Fibroblast of villous mesenchyme (primary cell): Measurements from ENCODE around the gene CREB5. TPM values are rescaled to one million over a fixed set of nuclear protein-coding genes. Genes with fewer than 3 reads are reported as not detected.

ENCODE experiments used
- DNase-seq: peaks from one replicate; pipeline ENCODE4 v3.0.0-alpha.2; 2010; ENCODE audit warnings: low read depth
- H3K4me3 ChIP-seq: 2 replicates; pipeline ENCODE4 v1.5.1; 2011; ENCODE audit warnings: low read depth, mild to moderate bottlenecking, low read length
- total RNA-seq: library from RNA; depleted of rRNA; stranded (reverse); fragments of >200 nt; gene quantifications from 2 replicates; pipeline ENCODE4 v1.2.3, GENCODE V29; 2012
- TF ChIP-seq, protein P1 (sequence below): IDR thresholded peaks from 2 replicates; pipeline ENCODE4 v1.5.1; 2012; ENCODE audit warnings: low read depth, mild to moderate bottlenecking, low read length; ENCODE audit not compliant: insufficient read depth

Gene CREB5
- total RNA-seq, 1 donor = 6.0 TPM

DNA sequence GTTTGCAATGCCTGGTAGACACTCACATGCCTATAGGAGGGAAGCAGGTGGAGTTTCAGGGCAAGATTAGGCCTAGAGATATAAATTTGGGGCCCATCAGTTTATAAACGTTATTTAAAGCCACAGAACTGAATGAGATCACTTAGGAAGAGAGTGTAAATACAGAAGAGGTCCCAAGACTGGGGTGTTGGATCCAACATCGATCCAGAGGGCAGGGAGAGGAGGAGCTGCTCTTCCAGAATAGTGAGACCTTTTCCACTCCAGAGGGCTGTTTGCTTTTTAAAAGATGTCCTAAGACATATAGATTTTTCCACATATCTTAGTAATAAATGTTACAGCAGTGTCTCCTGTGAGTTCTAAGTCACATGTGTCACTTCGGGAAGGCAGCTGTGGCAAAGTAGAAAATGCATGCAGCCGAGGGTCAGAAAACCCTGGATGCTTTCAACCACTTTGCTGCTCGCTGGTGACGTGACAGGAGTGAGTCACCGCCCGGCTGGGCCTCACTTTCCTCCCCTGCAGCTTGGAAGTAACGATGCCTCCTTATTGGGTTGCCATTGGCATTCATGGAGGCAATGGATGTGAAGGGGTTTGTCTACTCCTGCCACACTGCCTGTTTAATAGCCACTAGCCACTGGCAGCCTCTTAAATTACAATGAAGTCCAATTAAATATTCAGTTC lies 450.4 kb downstream of the CREB5 start:
- no peak for DNase-seq
- H3K4me3 ChIP-seq = no peak overlapping the region
- TF ChIP-seq, protein P1, sequence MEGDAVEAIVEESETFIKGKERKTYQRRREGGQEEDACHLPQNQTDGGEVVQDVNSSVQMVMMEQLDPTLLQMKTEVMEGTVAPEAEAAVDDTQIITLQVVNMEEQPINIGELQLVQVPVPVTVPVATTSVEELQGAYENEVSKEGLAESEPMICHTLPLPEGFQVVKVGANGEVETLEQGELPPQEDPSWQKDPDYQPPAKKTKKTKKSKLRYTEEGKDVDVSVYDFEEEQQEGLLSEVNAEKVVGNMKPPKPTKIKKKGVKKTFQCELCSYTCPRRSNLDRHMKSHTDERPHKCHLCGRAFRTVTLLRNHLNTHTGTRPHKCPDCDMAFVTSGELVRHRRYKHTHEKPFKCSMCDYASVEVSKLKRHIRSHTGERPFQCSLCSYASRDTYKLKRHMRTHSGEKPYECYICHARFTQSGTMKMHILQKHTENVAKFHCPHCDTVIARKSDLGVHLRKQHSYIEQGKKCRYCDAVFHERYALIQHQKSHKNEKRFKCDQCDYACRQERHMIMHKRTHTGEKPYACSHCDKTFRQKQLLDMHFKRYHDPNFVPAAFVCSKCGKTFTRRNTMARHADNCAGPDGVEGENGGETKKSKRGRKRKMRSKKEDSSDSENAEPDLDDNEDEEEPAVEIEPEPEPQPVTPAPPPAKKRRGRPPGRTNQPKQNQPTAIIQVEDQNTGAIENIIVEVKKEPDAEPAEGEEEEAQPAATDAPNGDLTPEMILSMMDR = no peak

- peak; percentile 13 for DNase-seq
- no peak overlapping the region for H3K4me3 ChIP-seq
- TF ChIP-seq, protein P1 = no peak
Measured at GRCh38 chr7:28865601-28866144, 453.4 kb downstream of the CREB5 start.

DNA sequence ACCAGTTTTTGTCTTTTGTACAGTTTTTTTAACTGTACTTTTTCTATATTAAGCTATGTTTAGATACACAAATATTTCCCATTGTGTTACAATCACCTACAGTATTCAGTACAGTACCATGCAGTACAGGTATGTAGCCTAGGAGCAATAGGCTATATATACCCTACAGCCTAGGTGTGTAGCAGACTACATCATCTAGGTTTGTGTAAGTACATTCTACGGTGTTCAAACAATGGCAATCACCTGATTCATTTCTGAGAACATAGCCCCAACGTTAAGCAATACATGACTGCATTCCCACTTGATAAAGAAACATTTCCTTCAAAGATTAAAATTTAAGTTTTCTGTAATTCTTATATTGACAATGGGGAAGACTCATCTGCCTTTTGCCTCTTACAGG lies 456.4 kb downstream of the CREB5 start:
- TF ChIP-seq, protein P1 = no peak
- no peak for DNase-seq
- no peak overlapping the region for H3K4me3 ChIP-seq

GRCh38 chr7:28871077-28871476 lies 458.8 kb downstream of the CREB5 start:
- TF ChIP-seq, protein P1 = no peak
- H3K4me3 ChIP-seq = no peak overlapping the region
- DNase-seq = no peak

DNA sequence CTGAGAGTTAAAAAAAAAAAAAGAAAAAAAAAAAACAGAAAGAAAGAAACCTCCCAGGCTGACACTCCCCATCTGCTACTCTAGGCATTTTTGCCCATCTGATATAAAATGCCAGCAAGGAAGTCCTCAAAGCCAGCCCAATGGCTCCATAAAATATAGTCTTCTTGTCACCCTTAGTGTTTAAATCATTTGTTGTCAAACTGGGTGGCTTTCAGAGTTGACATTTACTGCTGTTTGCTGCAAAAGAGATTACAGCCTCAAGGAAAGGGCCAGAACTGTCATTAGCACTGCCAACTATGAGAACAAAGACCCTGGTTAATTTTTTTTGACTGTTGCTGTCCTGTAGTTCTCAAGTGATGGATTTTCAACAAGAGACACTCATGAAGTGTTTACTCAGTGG lies 459.3 kb downstream of the CREB5 start:
- DNase-seq = no peak
- TF ChIP-seq, protein P1 = no peak

GRCh38 chr7:28872226-28872625 lies 459.9 kb downstream of the CREB5 start:
- H3K4me3 ChIP-seq = no peak overlapping the region
- TF ChIP-seq, protein P1 = no peak
- no peak for DNase-seq

More for the DNA sequence above, 459.3 kb downstream of the CREB5 start:
- no peak overlapping the region for H3K4me3 ChIP-seq
